HUES64 (cell line): ENCODE measurements around the gene CHCHD10.

Experiments used
- H3K27ac ChIP-seq: 2 replicates; pipeline ENCODE4 v1.7.0; 2013; ENCODE audit warnings: low read depth, low read length, inconsistent platforms
- H3K27me3 ChIP-seq: 2 replicates; pipeline ENCODE4 v1.6.1; 2013; ENCODE audit warnings: mild to moderate bottlenecking, low read length; ENCODE audit not compliant: insufficient read depth
- H3K36me3 ChIP-seq: 2 replicates; pipeline ENCODE4 v1.6.1; 2013; ENCODE audit warnings: mild to moderate bottlenecking, low read length; ENCODE audit not compliant: insufficient read depth
- H3K4me1 ChIP-seq: 2 replicates; pipeline ENCODE4 v1.6.1; 2013; ENCODE audit warnings: mild to moderate bottlenecking, low read length, moderate library complexity; ENCODE audit not compliant: insufficient read depth
- H3K4me3 ChIP-seq: 2 replicates; pipeline ENCODE4 v1.5.1; 2013; ENCODE audit warnings: mild to moderate bottlenecking, low read length, moderate library complexity
- H3K9ac ChIP-seq: 2 replicates; pipeline ENCODE4 v1.6.1; 2013; ENCODE audit warnings: mild to moderate bottlenecking, low read depth, low read length
- H3K9me3 ChIP-seq: 2 replicates; pipeline ENCODE4 v1.6.1; 2013; ENCODE audit warnings: low read depth, low read length; ENCODE audit not compliant: insufficient read depth
- WGBS: fragments of 150-250, 120-280 bp; methylation state at CpG from one replicate; pipeline ENCODE4 v1.1.7; 2013; ENCODE audit warnings: missing lambda C conversion rate; 5-methylcytosine and 5-hydroxymethylcytosine counted together

CHCHD10 gene

DNA sequence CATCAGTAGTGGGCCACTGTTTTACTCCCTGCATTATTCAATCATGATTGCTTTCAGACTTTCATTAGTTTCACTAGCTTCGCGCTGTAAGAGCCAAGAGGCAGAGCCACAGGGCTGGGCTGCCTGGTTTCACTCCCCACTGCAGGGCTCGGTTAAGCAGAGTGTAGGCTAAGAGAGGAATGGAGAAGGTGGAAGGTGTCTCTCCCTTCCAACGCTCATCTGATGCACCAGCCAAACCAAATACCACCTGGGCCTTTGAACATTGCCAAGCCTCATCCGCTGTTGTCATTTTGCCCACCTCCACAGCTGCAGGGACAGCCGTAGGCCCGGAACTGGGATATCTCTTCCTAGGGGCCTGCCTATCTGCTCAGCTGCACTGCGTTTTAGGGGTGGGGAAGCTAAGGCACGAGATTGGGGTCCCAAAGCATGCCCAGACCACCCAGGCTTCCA is 18.5 kb upstream of the CHCHD10 start:
- peak overlapping the region; percentile 100 for H3K27ac ChIP-seq
- H3K36me3 ChIP-seq = peaks cover 5% of the 10 kb centered on the region
- H3K4me1 ChIP-seq = peaks cover 22% of the 10 kb centered on the region
- H3K4me3 ChIP-seq = peak overlapping the region; percentile 96
- H3K27me3 ChIP-seq = no peaks in the 10 kb centered on the region
- H3K9me3 ChIP-seq = no peaks in the 10 kb centered on the region
- peak overlapping the region; percentile 99 for H3K9ac ChIP-seq
- 83% methylated on average over 8 of the region's 9 CpGs for WGBS

GRCh38 chr22:23784215-23784732 is 16.5 kb upstream of the CHCHD10 start:
- Histone ChIP-seq H3K9ac (no peak overlapping the region), H3K27ac (no peak overlapping the region), H3K4me3 (no peak overlapping the region), H3K27me3 (no peaks in the 10 kb centered on the region), H3K9me3 (no peaks in the 10 kb centered on the region), H3K4me1 (peaks cover 19% of the 10 kb centered on the region), H3K36me3 (0 out of 2 replicates have a peak, but pooled peaks cover 2% of the 10 kb centered on the region)
- WGBS = 96% methylated on average over 8 of the region's 8 CpGs

- H3K4me1 ChIP-seq = peaks cover 12% of the 10 kb centered on the region; the same call in 1 of the 2 replicates
- H3K9me3 ChIP-seq = no peaks in the 10 kb centered on the region
- no peak overlapping the region for H3K9ac ChIP-seq
- H3K4me3 ChIP-seq = no peak overlapping the region
- 83% methylated on average over 15 of the region's 15 CpGs for WGBS
- H3K27ac ChIP-seq = no peak overlapping the region
- no peaks in the 10 kb centered on the region for H3K27me3 ChIP-seq
- H3K36me3 ChIP-seq = no peaks in the 10 kb centered on the region
These were observed 15.7 kb upstream of the CHCHD10 start for GRCh38 chr22:23783265-23784150.

DNA sequence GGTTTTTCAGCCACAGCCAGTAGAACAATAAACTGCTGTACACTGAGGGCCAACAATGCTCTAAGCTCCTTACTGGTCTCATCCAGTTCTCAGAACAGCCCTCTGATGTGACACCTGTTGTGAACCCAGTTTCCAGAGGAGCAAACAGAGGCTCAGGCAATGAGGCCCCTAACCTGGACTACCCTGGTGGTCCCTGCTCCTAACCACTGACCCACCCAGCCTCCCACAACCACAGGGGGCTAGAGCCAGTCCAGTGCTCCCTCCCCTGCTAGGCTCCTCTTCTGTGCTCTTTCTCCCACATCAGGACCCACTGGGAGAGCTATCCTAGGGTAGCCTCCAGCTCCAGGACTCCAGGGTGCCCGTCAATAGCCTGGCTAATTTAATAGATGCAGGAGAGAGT is 14.9 kb upstream of the CHCHD10 start:
- 94% methylated on average over 1 of the region's 1 CpG for WGBS
- no peak overlapping the region for H3K9ac ChIP-seq
- H3K9me3 ChIP-seq = no peaks in the 10 kb centered on the region
- H3K27me3 ChIP-seq = no peaks in the 10 kb centered on the region
- peaks cover 7% of the 10 kb centered on the region; the same call in 1 of the 2 replicates for H3K4me1 ChIP-seq
- no peak overlapping the region for H3K27ac ChIP-seq
- H3K4me3 ChIP-seq = no peak overlapping the region
- no peaks in the 10 kb centered on the region for H3K36me3 ChIP-seq

DNA sequence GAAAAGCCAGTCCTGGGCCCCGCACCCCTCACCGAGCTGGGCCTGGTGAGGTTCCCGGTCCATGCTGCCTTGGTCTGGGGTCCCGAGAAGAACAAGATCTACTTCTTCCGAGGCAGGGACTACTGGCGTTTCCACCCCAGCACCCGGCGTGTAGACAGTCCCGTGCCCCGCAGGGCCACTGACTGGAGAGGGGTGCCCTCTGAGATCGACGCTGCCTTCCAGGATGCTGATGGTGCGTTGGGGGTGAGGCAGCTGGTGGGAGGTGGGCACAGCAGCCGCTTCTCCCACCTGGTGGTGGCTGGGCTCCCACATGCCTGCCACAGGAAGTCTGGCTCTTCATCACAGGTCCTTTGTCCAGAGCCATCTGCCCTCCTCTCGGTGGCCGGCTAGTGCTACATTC is 14.5 kb upstream of the CHCHD10 start:
- Histone ChIP-seq H3K9ac (no peak overlapping the region), H3K36me3 (no peaks in the 10 kb centered on the region), H3K27me3 (no peaks in the 10 kb centered on the region), H3K27ac (no peak overlapping the region), H3K9me3 (no peaks in the 10 kb centered on the region), H3K4me1 (peaks cover 6% of the 10 kb centered on the region; the same call in 1 of the 2 replicates), H3K4me3 (no peak overlapping the region)
- WGBS = 94% methylated on average over 16 of the region's 16 CpGs

DNA sequence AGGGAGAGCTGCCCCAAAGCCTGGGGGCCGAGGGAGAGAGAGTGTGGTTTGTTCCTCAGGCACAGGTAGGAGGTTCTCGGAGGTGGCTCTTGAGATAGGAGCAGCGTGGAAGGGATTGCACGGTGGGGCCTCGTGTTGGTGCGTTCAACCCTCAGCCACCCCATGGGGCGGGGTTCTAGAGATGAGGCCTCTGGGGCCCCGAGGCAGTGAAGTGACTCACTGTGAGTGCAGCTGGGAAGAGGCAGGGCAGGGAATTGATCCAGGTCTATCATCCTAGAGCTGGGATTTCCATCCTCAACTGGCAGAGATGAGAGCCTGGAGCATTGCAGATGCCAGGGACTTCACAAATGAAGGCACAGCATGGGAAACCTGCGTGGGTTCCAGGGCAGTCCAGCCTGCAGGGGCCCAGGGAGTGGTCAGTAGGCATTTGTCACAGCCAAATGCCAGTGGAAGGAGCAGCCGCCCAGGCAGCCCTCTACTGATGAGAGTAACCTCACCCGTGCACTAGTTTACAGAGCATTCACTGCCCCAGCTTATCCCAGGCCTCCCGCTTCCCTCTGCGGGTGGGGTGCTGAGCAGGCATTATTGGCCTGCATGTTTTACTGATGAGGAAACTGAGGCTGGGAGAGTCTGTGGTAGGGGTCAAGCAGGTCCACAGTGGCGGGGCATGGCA is 13.9 kb upstream of the CHCHD10 start:
- WGBS = 80% methylated on average over 14 of the region's 14 CpGs
- Histone ChIP-seq H3K27me3 (no peaks in the 10 kb centered on the region), H3K9ac (no peak overlapping the region), H3K27ac (no peak overlapping the region), H3K36me3 (no peaks in the 10 kb centered on the region), H3K4me1 (peaks cover 6% of the 10 kb centered on the region; the same call in 1 of the 2 replicates), H3K9me3 (no peaks in the 10 kb centered on the region), H3K4me3 (no peak overlapping the region)

DNA sequence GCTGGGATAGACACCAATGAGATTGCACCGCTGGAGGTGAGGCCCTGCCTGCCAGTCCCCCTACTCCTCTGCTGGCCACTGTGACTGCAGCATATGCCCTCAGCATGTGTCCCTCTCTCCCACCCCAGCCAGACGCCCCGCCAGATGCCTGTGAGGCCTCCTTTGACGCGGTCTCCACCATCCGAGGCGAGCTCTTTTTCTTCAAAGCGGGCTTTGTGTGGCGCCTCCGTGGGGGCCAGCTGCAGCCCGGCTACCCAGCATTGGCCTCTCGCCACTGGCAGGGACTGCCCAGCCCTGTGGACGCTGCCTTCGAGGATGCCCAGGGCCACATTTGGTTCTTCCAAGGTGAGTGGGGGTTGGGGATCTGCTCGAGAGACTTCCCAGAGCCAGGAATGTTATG is 13.3 kb upstream of the CHCHD10 start:
- Histone ChIP-seq H3K27ac (no peak overlapping the region), H3K9ac (no peak overlapping the region), H3K4me1 (0 out of 2 replicates have a peak, but pooled peaks cover under 1% of the 10 kb centered on the region), H3K9me3 (no peaks in the 10 kb centered on the region), H3K36me3 (no peaks in the 10 kb centered on the region), H3K4me3 (no peak overlapping the region), H3K27me3 (no peaks in the 10 kb centered on the region)
- WGBS = 86% methylated on average over 15 of the region's 15 CpGs

- H3K9ac ChIP-seq = no peak overlapping the region
- no peak overlapping the region for H3K4me3 ChIP-seq
- no peak overlapping the region for H3K27ac ChIP-seq
- no peaks in the 10 kb centered on the region for H3K9me3 ChIP-seq
- WGBS = 89% methylated on average over 20 of the region's 20 CpGs
- no peaks in the 10 kb centered on the region for H3K36me3 ChIP-seq
- H3K27me3 ChIP-seq = no peaks in the 10 kb centered on the region
- no peaks in the 10 kb centered on the region for H3K4me1 ChIP-seq
These were observed 12.5 kb upstream of the CHCHD10 start for GRCh38 chr22:23780146-23780748.

DNA sequence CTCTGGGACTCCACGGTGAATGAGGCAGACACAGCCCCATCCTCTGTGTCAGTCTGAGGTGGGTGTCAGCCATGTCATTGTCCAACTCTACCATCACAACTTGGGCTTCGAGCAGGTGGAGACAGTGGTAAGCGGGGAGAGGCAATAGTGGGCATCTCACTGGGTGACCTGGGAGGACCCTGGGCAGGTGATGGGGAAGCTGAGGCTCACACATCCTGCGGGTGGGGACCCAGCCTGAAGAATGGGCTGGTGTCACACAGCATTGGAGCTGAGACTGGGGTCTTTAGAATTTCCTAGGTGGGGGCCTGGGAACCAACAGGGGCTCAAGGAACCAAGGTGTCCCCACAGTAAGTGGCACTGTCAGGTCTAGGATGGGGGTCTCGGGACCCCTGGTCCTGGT is 12.0 kb upstream of the CHCHD10 start:
- peaks cover under 1% of the 10 kb centered on the region for H3K27me3 ChIP-seq
- no peak overlapping the region for H3K9ac ChIP-seq
- WGBS = 92% methylated on average over 5 of the region's 5 CpGs
- no peak overlapping the region for H3K27ac ChIP-seq
- no peak overlapping the region for H3K4me3 ChIP-seq
- H3K36me3 ChIP-seq = no peaks in the 10 kb centered on the region
- no peaks in the 10 kb centered on the region for H3K4me1 ChIP-seq
- no peaks in the 10 kb centered on the region for H3K9me3 ChIP-seq

GRCh38 chr22:23779083-23779482 is 11.3 kb upstream of the CHCHD10 start:
- Histone ChIP-seq H3K4me3 (no peak overlapping the region), H3K9ac (no peak overlapping the region), H3K27me3 (peaks cover 7% of the 10 kb centered on the region), H3K4me1 (no peaks in the 10 kb centered on the region), H3K36me3 (no peaks in the 10 kb centered on the region), H3K9me3 (no peaks in the 10 kb centered on the region), H3K27ac (no peak overlapping the region)
- 94% methylated on average over 16 of the region's 16 CpGs for WGBS

- H3K4me3 ChIP-seq = no peak overlapping the region
- H3K9ac ChIP-seq = no peak overlapping the region
- H3K36me3 ChIP-seq = no peaks in the 10 kb centered on the region
- H3K4me1 ChIP-seq = no peaks in the 10 kb centered on the region
- 90% methylated on average over 3 of the region's 3 CpGs for WGBS
- H3K27ac ChIP-seq = no peak overlapping the region
- peaks cover 13% of the 10 kb centered on the region for H3K27me3 ChIP-seq
- no peaks in the 10 kb centered on the region for H3K9me3 ChIP-seq
These were observed 10.8 kb upstream of the CHCHD10 start for GRCh38 chr22:23778577-23778900.
